ENCODE results near the gene MARCKSL1. TPM values are rescaled to one million over a fixed set of nuclear protein-coding genes. Genes with fewer than 3 reads are reported as not detected.

MARCKSL1 gene
- total and polyA plus RNA-seq, 2 of the 13 experiments (the other 11 are each of a cell fraction or from before 2014, with no cell fraction given) = 81.9 to 155 TPM

GRCh38 chr1:32351399-32352238 lies 15.6 kb upstream of the MARCKSL1 start (continued):
- TF ChIP-seq ARID4A (CRISPR knock-in tag; IDR thresholded peaks at IDR 0.05; ENCODE audit: borderline replicate concordance) (no peak; the same call in none of the 2 replicates), ATRX (CRISPR knock-in tag; IDR thresholded peaks at IDR 0.05; ENCODE audit: borderline replicate concordance) (no peak), SMC3 (IDR thresholded peaks at IDR 0.05; ENCODE audit: low read length) (no peak), TRIM22 (IDR thresholded peaks at IDR 0.05) (no peak), ZBTB21 (CRISPR knock-in tag; IDR thresholded peaks at IDR 0.05) (no peak), NCOA2 (CRISPR knock-in tag; IDR thresholded peaks at IDR 0.05) (no peak), ZMAT3 (CRISPR knock-in tag; conservative IDR thresholded peaks at IDR 0.05) (no peak; the same call in 1 of the 2 replicates), ZEB1 (IDR thresholded peaks at IDR 0.05; ENCODE audit: insufficient replicate concordance, low read depth) (no peak), ATM (IDR thresholded peaks at IDR 0.05; ENCODE audit: borderline replicate concordance) (no peak), NFE2L2 (IDR thresholded peaks at IDR 0.05; ENCODE audit: low read length) (no peak), ZNF563 (CRISPR knock-in tag; IDR thresholded peaks at IDR 0.05) (peak; percentile 81), ZNF407 (CRISPR knock-in tag; IDR thresholded peaks at IDR 0.05; ENCODE audit: not compliant biosample characterization) (no peak), NFIC (IDR thresholded peaks at IDR 0.05; ENCODE audit: low read length) (no peak), POLR2AphosphoS5 (IDR thresholded peaks at IDR 0.05; ENCODE audit: low read depth, low read length) (peak; percentile 72), NFKB2 (CRISPR knock-in tag; IDR thresholded peaks at IDR 0.05; ENCODE audit: borderline replicate concordance) (no peak), ZNF333 (CRISPR knock-in tag; IDR thresholded peaks at IDR 0.05; ENCODE audit: borderline replicate concordance) (peak; percentile 39; the same call in 1 of the 2 replicates)

Measured in HepG2 (cell line).